GM23338 (cell line): ENCODE data around the gene PTPRE. TPM values are rescaled to one million over a fixed set of nuclear protein-coding genes. Genes with fewer than 3 reads are reported as not detected.

ENCODE experiments used
- ATAC-seq: fragments of 200-7000 bp; cut with Tn5 transposase; 3 replicates; pipeline ENCODE4 v1.9.1; 2020
- DNase-seq: peaks from one replicate; pipeline ENCODE4 v3.0.0-alpha.2; 2015; ENCODE audit warnings: low spot score
- H2AFZ ChIP-seq: fragments of 200-600 bp; sonication (generic); 2 replicates; pipeline ENCODE4 v1.8.0; 2016; ENCODE audit warnings: antibody characterized with exemption, mild to moderate bottlenecking, moderate library complexity
- H3F3A ChIP-seq: fragments of 200-600 bp; sonication (generic); replicated peaks from 2 replicates; pipeline ENCODE4 v1.8.0; 2017; ENCODE audit warnings: antibody characterized with exemption, mixed run types, low read depth
- H3K27ac ChIP-seq: fragments of 200-600 bp; sonication (generic); 2 replicates; pipeline ENCODE4 v1.6.1; 2016; ENCODE audit warnings: low read depth
- H3K27me3 ChIP-seq: fragments of 200-600 bp; sonication (generic); 2 replicates; pipeline ENCODE4 v1.8.0; 2016; ENCODE audit warnings: mild to moderate bottlenecking, mixed run types, moderate library complexity; ENCODE audit not compliant: insufficient read depth
- H3K36me3 ChIP-seq: fragments of 200-600 bp; sonication (generic); 2 replicates; pipeline ENCODE4 v1.8.0; 2016; ENCODE audit warnings: mild to moderate bottlenecking; ENCODE audit not compliant: insufficient read depth
- H3K4me1 ChIP-seq: fragments of 200-600 bp; sonication (generic); 2 replicates; pipeline ENCODE4 v1.8.0; 2016; ENCODE audit warnings: mild to moderate bottlenecking, moderate library complexity; ENCODE audit not compliant: insufficient read depth
- H3K4me2 ChIP-seq: fragments of 200-600 bp; sonication (generic); 2 replicates; pipeline ENCODE4 v1.7.1; 2017; ENCODE audit warnings: mixed run types
- H3K4me3 ChIP-seq: fragments of 200-600 bp; sonication (generic); 2 replicates; pipeline ENCODE4 v1.6.1; 2016; ENCODE audit warnings: mixed run types
- H3K79me2 ChIP-seq: fragments of 200-600 bp; sonication (generic); replicated peaks from 2 replicates; pipeline ENCODE4 v1.8.0; 2017; ENCODE audit warnings: mild to moderate bottlenecking; ENCODE audit not compliant: insufficient read depth
- H3K9me2 ChIP-seq: fragments of 200-600 bp; sonication (generic); 2 replicates; pipeline ENCODE4 v1.8.0; 2017; ENCODE audit not compliant: insufficient read depth
- H4K20me1 ChIP-seq: fragments of 200-600 bp; sonication (generic); replicated peaks from 2 replicates; pipeline ENCODE4 v1.8.0; 2017; ENCODE audit warnings: mild to moderate bottlenecking; ENCODE audit not compliant: insufficient read depth
- H3K27ac Mint-ChIP-seq: 2 replicates; pipeline ENCODE4 v1.8.0; 2020; ENCODE audit warnings: inconsistent platforms, mild to moderate bottlenecking, moderate library complexity, mixed read lengths
- H3K27me3 Mint-ChIP-seq: 3 replicates; pipeline ENCODE4 v1.8.0; 2022; ENCODE audit warnings: low read depth, mild to moderate bottlenecking, moderate library complexity, mixed read lengths, inconsistent platforms; ENCODE audit not compliant: insufficient read depth, poor library complexity
- H3K36me3 Mint-ChIP-seq: 3 replicates; pipeline ENCODE4 v1.8.0; 2021; ENCODE audit warnings: low read depth, mild to moderate bottlenecking, inconsistent platforms, moderate library complexity, mixed read lengths
- H3K4me1 Mint-ChIP-seq: 3 replicates; pipeline ENCODE4 v1.8.0; 2020; ENCODE audit warnings: mild to moderate bottlenecking, inconsistent platforms, mixed read lengths
- H3K4me3 Mint-ChIP-seq: 3 replicates; pipeline ENCODE4 v1.8.0; 2021; ENCODE audit warnings: moderate library complexity, mild to moderate bottlenecking, inconsistent platforms, mixed read lengths
- H3K9me3 Mint-ChIP-seq: 3 replicates; pipeline ENCODE4 v1.8.0; 2020; ENCODE audit warnings: moderate library complexity, mild to moderate bottlenecking, inconsistent platforms, mixed read lengths
- CREB1 ChIP-seq: fragments of 250-450 bp; sonication (Bioruptor Pico); IDR thresholded peaks from 2 replicates; pipeline ENCODE4 v1.5.0; 2020; ENCODE audit warnings: low read depth, mild to moderate bottlenecking, moderate library complexity
- ETS1 ChIP-seq: IDR thresholded peaks from 2 replicates; pipeline ENCODE4 v1.6.1; 2016; ENCODE audit warnings: antibody characterized with exemption
- EZH2phosphoT487 ChIP-seq: fragments of 200-600 bp; sonication (generic); IDR thresholded peaks from one replicate; pipeline ENCODE4 v1.8.1; 2018; ENCODE audit warnings: antibody characterized with exemption; ENCODE audit not compliant: unreplicated experiment
- REST ChIP-seq: IDR thresholded peaks from one replicate; pipeline ENCODE4 v1.6.1; 2018; ENCODE audit warnings: antibody characterized with exemption; ENCODE audit not compliant: unreplicated experiment
- ZNF331 ChIP-seq: fragments of 250-450 bp; sonication (Bioruptor Pico); IDR thresholded peaks from 2 replicates; pipeline ENCODE4 v1.5.0; 2020; ENCODE audit warnings: low read depth, mild to moderate bottlenecking, moderate library complexity
- ZNF462 ChIP-seq: fragments of 250-450 bp; sonication (Bioruptor Pico); IDR thresholded peaks from 2 replicates; pipeline ENCODE4 v1.5.0; 2020; ENCODE audit warnings: mild to moderate bottlenecking, moderate library complexity
- polyA plus RNA-seq: library from polyadenylated mRNA; unstranded; fragments of >200 nt; fragmentation: Nextera tagmentation; extraction: Ambion mirVana; gene quantifications from 2 replicates; pipeline ENCODE4 v1.2.1, GENCODE V29; 2016
- total RNA-seq: library from RNA; depleted of rRNA; stranded (reverse); fragments of >200 nt; shearing (Covaris generic); gene quantifications from 2 replicates; pipeline ENCODE4 v1.2.3, GENCODE V29; 2014

Gene PTPRE
- total and polyA plus RNA-seq, 2 experiments from 2014 or later = 0.34 to 0.42 TPM

- Mint-ChIP-seq H3K4me1 (no peaks in the 10 kb centered on the region; the same call in 2 of the 3 replicates), H3K27me3 (peaks cover 6% of the 10 kb centered on the region), H3K4me3 (no peak overlapping the region), H3K27ac (no peak overlapping the region), H3K9me3 (no peaks in the 10 kb centered on the region), H3K36me3 (no peaks in the 10 kb centered on the region)
- H3K27me3 ChIP-seq = no peaks in the 10 kb centered on the region
- TF ChIP-seq ETS1 (no peak), ZNF331 (no peak), REST (no peak)
- H3K36me3 ChIP-seq = no peaks in the 10 kb centered on the region
- H3K79me2 ChIP-seq = no peaks in the 10 kb centered on the region
- no peak overlapping the region for H3K4me3 ChIP-seq
- no peaks in the 10 kb centered on the region for H3K4me1 ChIP-seq
- no peak overlapping the region for H2AFZ ChIP-seq
- no peaks in the 10 kb centered on the region for H3K9me2 ChIP-seq
- no peaks in the 10 kb centered on the region for H4K20me1 ChIP-seq
- no peak for DNase-seq
- ATAC-seq = no peak
- no peaks in the 10 kb centered on the region for H3F3A ChIP-seq
- H3K4me2 ChIP-seq = no peak overlapping the region
- no peak overlapping the region for H3K27ac ChIP-seq
Measured at GRCh38 chr10:128027822-128028507, 121.1 kb downstream of the PTPRE start.

- H3K27ac Mint-ChIP-seq = no peak overlapping the region
- ATAC-seq (no peak), DNase-seq (no peak)
- no peaks in the 10 kb centered on the region for H3K9me3 Mint-ChIP-seq
- no peaks in the 10 kb centered on the region for H3K36me3 ChIP-seq
- H3K79me2 ChIP-seq = no peaks in the 10 kb centered on the region
- H3K4me1 Mint-ChIP-seq = no peaks in the 10 kb centered on the region; the same call in 2 of the 3 replicates
- no peak overlapping the region for H3K4me3 Mint-ChIP-seq
- peaks cover 6% of the 10 kb centered on the region for H3K27me3 Mint-ChIP-seq
- no peaks in the 10 kb centered on the region for H3F3A ChIP-seq
- no peak overlapping the region for H2AFZ ChIP-seq
- no peaks in the 10 kb centered on the region for H4K20me1 ChIP-seq
- H3K4me2 ChIP-seq = no peak overlapping the region
- H3K27me3 ChIP-seq = no peaks in the 10 kb centered on the region
- H3K4me1 ChIP-seq = no peaks in the 10 kb centered on the region
- H3K36me3 Mint-ChIP-seq = no peaks in the 10 kb centered on the region
- no peaks in the 10 kb centered on the region for H3K9me2 ChIP-seq
- no peak overlapping the region for H3K27ac ChIP-seq
- no peak overlapping the region for H3K4me3 ChIP-seq
- no peak for TF ChIP-seq EZH2phosphoT487
- TF ChIP-seq CREB1 (CRISPR knock-in tag) = no peak
- TF ChIP-seq ZNF331 = no peak
- TF ChIP-seq ZNF462 = no peak
Measured at GRCh38 chr10:128028508-128029289, 121.8 kb downstream of the PTPRE start.
